HepG2 (cell line): Measurements from ENCODE around the gene L3MBTL4. TPM values are rescaled to one million over a fixed set of nuclear protein-coding genes. Genes with fewer than 3 reads are reported as not detected.

Experiments used
- ATAC-seq: fragments of 200-7000 bp; cut with Tn5 transposase; 3 replicates; pipeline ENCODE4 v1.9.1; 2020; ENCODE audit warnings: mild to moderate bottlenecking, moderate library complexity
- BruUV-seq: library from RNA; stranded (reverse); fragments of 400-500 nt; replicated peaks from 2 replicates; lab custom pipeline; 2021; lab: Mats Ljungman, UMichigan
- CTCF ChIA-PET: fragments of 300-600 bp; formaldehyde crosslinking; extraction: SDS; loops from one replicate; lab custom pipeline; 2021; ENCODE audit warnings: low total read pairs, inconsistent platforms, low intra/inter-chr PET ratio; lab: Yijun Ruan, JAX
- POLR2A ChIA-PET: fragments of 350-600 bp; sonication (Branson Sonifier 250); formaldehyde crosslinking; loops from one replicate; lab custom pipeline; 2020; ENCODE audit warnings: antibody characterized with exemption, inconsistent platforms; lab: Yijun Ruan, JAX
- DNase-seq: peaks from one replicate; pipeline ENCODE4 v3.0.0-alpha.2; 2015; ENCODE audit warnings: low spot score
- FAIRE-seq: peaks from 3 replicates; lab custom pipeline; 2011; peaks lifted over from hg19 to GRCh38; lab: Jason Lieb, UNC
- H2AFZ ChIP-seq: one replicate; pipeline ENCODE4 v1.6.1; 2011; ENCODE audit warnings: low read length, inconsistent platforms
- H3K27ac ChIP-seq: fragments of 300-600 bp; 3 replicates; pipeline ENCODE4 v1.8.0; 2011; ENCODE audit warnings: mixed run types, mild to moderate bottlenecking, mixed read lengths, low read length, inconsistent platforms; ENCODE audit not compliant: insufficient read depth; ENCODE audit errors: extremely low read length
- H3K27me3 ChIP-seq, 2 experiments: fragments of 200-600 bp in 1 of 2; 2 replicates in 1 of 2; 3 replicates in 1 of 2; pipeline versions ENCODE4 v1.6.0 to v1.8.0; 2011; ENCODE audit warnings: low read length in 2 of 2, mild to moderate bottlenecking in 2 of 2, moderate library complexity in 2 of 2, inconsistent platforms in 1 of 2; ENCODE audit not compliant: insufficient read depth in 2 of 2, control insufficient read depth in 1 of 2
- H3K36me3 ChIP-seq, 2 experiments: fragments of 200-600 bp in 1 of 2; replicated peaks in 1 of 2; 2 replicates in 1 of 2; 3 replicates in 1 of 2; pipeline versions ENCODE4 v1.5.1 to v1.8.0; 2011; ENCODE audit warnings: low read length in 2 of 2, inconsistent platforms in 1 of 2; ENCODE audit not compliant: insufficient read depth in 2 of 2, control insufficient read depth in 1 of 2
- H3K4me1 ChIP-seq: 2 replicates; pipeline ENCODE4 v1.5.1; 2012; ENCODE audit warnings: low read length, inconsistent platforms; ENCODE audit not compliant: insufficient read depth
- H3K4me2 ChIP-seq: 2 replicates; pipeline ENCODE4 v1.6.0; 2011; ENCODE audit warnings: low read depth, low read length, inconsistent platforms
- H3K4me3 ChIP-seq, 3 experiments: fragments of 200-600 bp in 1 of 3; sonication (generic), shearing (Covaris generic) in 1 of 3; replicated peaks in 1 of 3; 2 replicates each; pipeline ENCODE4 v1.5.1; 2011 to 2016; ENCODE audit warnings: low read length in 3 of 3, inconsistent platforms in 2 of 3, low read depth in 2 of 3, mild to moderate bottlenecking in 2 of 3, control low read depth in 1 of 3, mixed read lengths in 1 of 3; ENCODE audit not compliant: insufficient read depth in 1 of 3
- H3K79me2 ChIP-seq: one replicate; pipeline ENCODE4 v1.6.1; 2011; ENCODE audit warnings: low read length, inconsistent platforms; ENCODE audit not compliant: insufficient read depth
- H3K9ac ChIP-seq: 2 replicates; pipeline ENCODE4 v1.6.0; 2011; ENCODE audit warnings: mild to moderate bottlenecking, low read depth, low read length, inconsistent platforms; ENCODE audit not compliant: insufficient read depth
- H3K9me3 ChIP-seq: 2 replicates; pipeline ENCODE4 v1.5.1; 2012; ENCODE audit warnings: mild to moderate bottlenecking, low read length
- H4K20me1 ChIP-seq: 2 replicates; pipeline ENCODE4 v1.6.0; 2011; ENCODE audit warnings: inconsistent platforms, mild to moderate bottlenecking, low read length, moderate library complexity; ENCODE audit not compliant: insufficient read depth
- AKAP8 ChIP-seq: sonication (generic); formaldehyde crosslinking; IDR thresholded peaks from 2 replicates; pipeline ENCODE4 v1.5.1; 2020; ENCODE audit warnings: mild to moderate bottlenecking, missing genetic modification reagents
- DPF2 ChIP-seq: sonication (generic); formaldehyde crosslinking; IDR thresholded peaks from 2 replicates; pipeline ENCODE4 v1.4.0; 2020; ENCODE audit warnings: mild to moderate bottlenecking, low read depth, missing genetic modification reagents, borderline replicate concordance
- ELF3 ChIP-seq: IDR thresholded peaks from 2 replicates; pipeline ENCODE4 v1.6.1; 2016; ENCODE audit warnings: missing genetic modification reagents, missing compliant biosample characterization
- KLF16 ChIP-seq, 2 experiments: sonication (generic) in 1 of 2; formaldehyde crosslinking in 1 of 2; IDR thresholded peaks; 2 replicates each; pipeline versions ENCODE4 v1.6.1 to v1.8.0; 2016 to 2023; ENCODE audit warnings: missing genetic modification reagents in 2 of 2, missing compliant biosample characterization in 1 of 2
- MEIS2 ChIP-seq: sonication (generic); formaldehyde crosslinking; IDR thresholded peaks from 2 replicates; pipeline ENCODE4 v1.9.0; 2021; ENCODE audit warnings: mild to moderate bottlenecking, missing genetic modification reagents
- PRPF4 ChIP-seq: fragments of 200-400 bp; formaldehyde crosslinking; IDR thresholded peaks from 2 replicates; pipeline ENCODE4 v1.6.1; 2016; ENCODE audit warnings: low read length, low read depth; ENCODE audit not compliant: poor library complexity, severe bottlenecking
- STAG1 ChIP-seq: sonication (generic); formaldehyde crosslinking; IDR thresholded peaks from 2 replicates; pipeline ENCODE4 v1.4.0; 2020; ENCODE audit warnings: missing genetic modification reagents
- TSC22D2 ChIP-seq: sonication (generic); formaldehyde crosslinking; IDR thresholded peaks from 2 replicates; pipeline ENCODE4 v1.5.1; 2020; ENCODE audit warnings: missing genetic modification reagents, mild to moderate bottlenecking, borderline replicate concordance
- YEATS4 ChIP-seq: sonication (generic); formaldehyde crosslinking; IDR thresholded peaks from 2 replicates; pipeline ENCODE4 v1.4.0; 2020; ENCODE audit warnings: missing genetic modification reagents, borderline replicate concordance
- ZBTB4 ChIP-seq: sonication (generic); formaldehyde crosslinking; IDR thresholded peaks from 2 replicates; pipeline ENCODE4 v1.4.0; 2020; ENCODE audit warnings: missing genetic modification reagents, mild to moderate bottlenecking, borderline replicate concordance
- ZNF225 ChIP-seq: sonication (generic); formaldehyde crosslinking; IDR thresholded peaks from 2 replicates; pipeline ENCODE4 v1.4.0; 2020; ENCODE audit warnings: mild to moderate bottlenecking, missing genetic modification reagents
- ZNF232 ChIP-seq: sonication (generic); formaldehyde crosslinking; IDR thresholded peaks from 2 replicates; pipeline ENCODE4 v1.4.0; 2020; ENCODE audit warnings: missing genetic modification reagents, borderline replicate concordance
- ZNF552 ChIP-seq: sonication (generic); formaldehyde crosslinking; IDR thresholded peaks from 2 replicates; pipeline ENCODE4 v1.9.0; 2022; ENCODE audit warnings: missing genetic modification reagents, mild to moderate bottlenecking, borderline replicate concordance
- ZNF841 ChIP-seq: sonication (generic); formaldehyde crosslinking; IDR thresholded peaks from 2 replicates; pipeline ENCODE4 v1.8.1; 2023; ENCODE audit warnings: missing genetic modification reagents, borderline replicate concordance
- WGBS: methylation state at CpG from one replicate; pipeline ENCODE4 v1.1.6; 2017; ENCODE audit warnings: low lambda C conversion rate; 5-methylcytosine and 5-hydroxymethylcytosine counted together
- in situ Hi-C: cut with HindIII; loops from 2 replicates; pipeline ENCODE4 v1.10.0; 2017; ENCODE audit warnings: low pct_unique_long_range_greater_than_20kb; ENCODE audit not compliant: extremely low pct_ligation_motif_present
- intact Hi-C: fragments of 100-400 bp; cut with micrococcal nuclease; formaldehyde crosslinking; loops from one replicate; pipeline ENCODE4 v1.10.0; 2022; ENCODE audit not compliant: unreplicated experiment
- polyA plus RNA-seq, 8 experiments: library from polyadenylated mRNA; depleted of rRNA in 3 of 8; stranded (reverse) in 7 of 8; unstranded in 1 of 8; fragments of >200 nt; fragmentation: Illumina TruSeq in 4 of 8; extraction: Trizol in 4 of 8; gene quantifications; 2 replicates each; pipeline versions ENCODE4 v1.2.1 to v1.2.3, GENCODE V29; 2011 to 2016; ENCODE audit warnings: low read depth in 4 of 8, missing spikeins in 1 of 8, mixed read lengths in 1 of 8; ENCODE audit not compliant: insufficient read depth in 1 of 8
- total RNA-seq, 5 experiments: library from RNA; depleted of rRNA; stranded (reverse); fragments of >200 nt; fragmentation: Illumina TruSeq; extraction: Trizol; gene quantifications; 2 replicates each; pipeline ENCODE4 v1.2.3, GENCODE V29; 2016; ENCODE audit warnings: low read depth in 1 of 5

The L3MBTL4 gene
- total and polyA plus RNA-seq, 2 of the 13 experiments (the other 11 are each of a cell fraction or from before 2014, with no cell fraction given): 10.8 to 13.3 TPM

- TF ChIP-seq ZNF841 (no peak), TSC22D2 (CRISPR knock-in tag) (no peak), DPF2 (no peak), PRPF4 (no peak)
- TF ChIP-seq, all 625 proteins: peak for 0
Measured at GRCh38 chr18:6423289-6423688, 8.6 kb upstream of the L3MBTL4 start (continued).

GRCh38 chr18:6414118-6414722 is 491 bp downstream of the L3MBTL4 start:
- intact Hi-C loops: loop anchor here (2.0 to 5.0 kb wide), 2 partner anchors 43 to 132 kb away; no protein-coding TSS in a partner anchor
- H3K27ac ChIP-seq: peak overlapping the region; percentile 79
- in situ Hi-C loops: no loop called here
- ChIA-PET CTCF (no interaction called here), POLR2A (interaction anchor here (1.6 kb wide), 1 partner anchor 8 kb away, joined by 18 read pairs; no protein-coding TSS in a partner anchor)
- peak; percentile 22 for DNase-seq
- H3K4me1 ChIP-seq: peaks cover 42% of the 10 kb centered on the region
- H3K9me3 ChIP-seq: no peaks in the 10 kb centered on the region
- H3K9ac ChIP-seq: peak overlapping the region; percentile 95
- H3K27me3 ChIP-seq: no peaks in the 10 kb centered on the region; a peak in 1 of 5 replicates
- no peaks in the 10 kb centered on the region for H3K36me3 ChIP-seq
- no peak for FAIRE-seq
- WGBS: no CpG with 5 or more reads among the region's 68 CpGs
- H3K4me3 ChIP-seq: peak overlapping the region; percentile 85 to 98 (median 91)
- H3K4me2 ChIP-seq: peak overlapping the region; percentile 99
- H4K20me1 ChIP-seq: no peaks in the 10 kb centered on the region
- H2AFZ ChIP-seq: no peak overlapping the region
- peaks cover 42% of the 10 kb centered on the region for H3K79me2 ChIP-seq
- peak; percentile 89 for ATAC-seq
- BruUV-seq: no TSS peak
- 0 out of 2 replicates have a peak, but pooled peaks have one; percentile 5 for TF ChIP-seq STAG1 (CRISPR knock-in tag)
- no peak; the same call in 1 of the 2 replicates for TF ChIP-seq ZNF552 (CRISPR knock-in tag)
- TF ChIP-seq YEATS4 (CRISPR knock-in tag): peak; percentile 34; the same call in 1 of the 2 replicates
- no peak for TF ChIP-seq KLF16 (CRISPR knock-in tag; IDR thresholded peaks at IDR 0.05)
- TF ChIP-seq ZBTB4 (CRISPR knock-in tag): no peak
- TF ChIP-seq AKAP8: 0 out of 2 replicates have a peak, but pooled peaks have one; percentile 27
- no peak; the same call in 1 of the 2 replicates for TF ChIP-seq ZNF225 (CRISPR knock-in tag)
- peak; percentile 47; the same call in 1 of the 2 replicates for TF ChIP-seq ZNF232
- no peak for TF ChIP-seq ELF3 (CRISPR knock-in tag)
- TF ChIP-seq MEIS2 (CRISPR knock-in tag): 0 out of 2 replicates have a peak, but pooled peaks have one; percentile 17
